Activated CD4-positive, alpha-beta T cell treated with anti-CD3 and anti-CD28 coated beads, Interleukin-2, amount 10 ng/mL, durations not matched to agents 7 days and 5 days (primary cell): ENCODE results near the gene SLC7A9. TPM values are rescaled to one million over a fixed set of nuclear protein-coding genes. Genes with fewer than 3 reads are reported as not detected.
"Not testable (repeated sequence)": the region's sequence is repeated elsewhere in the genome, so short reads cannot be mapped to it uniquely, and the experiment has no call there.

Experiments
- CTCF ChIA-PET: fragments of 350-600 bp; sonication (Branson Sonifier 250); formaldehyde crosslinking; loops from one replicate; lab custom pipeline; 2021; ENCODE audit warnings: antibody characterized with exemption; lab: Charles Lee
- POLR2A ChIA-PET: fragments of 350-600 bp; sonication (Branson Sonifier 250); formaldehyde crosslinking; loops from one replicate; lab custom pipeline; 2021; ENCODE audit warnings: antibody characterized with exemption; lab: Charles Lee
- DNase-seq: peaks from one replicate; pipeline ENCODE4 v3.0.0-alpha.2; 2020
- H3K27ac Mint-ChIP-seq: one replicate; pipeline ENCODE4 v1.8.0; 2021; ENCODE audit warnings: mild to moderate bottlenecking, moderate library complexity, mixed read lengths
- H3K27me3 Mint-ChIP-seq: one replicate; pipeline ENCODE4 v1.8.0; 2021; ENCODE audit warnings: mixed read lengths
- H3K36me3 Mint-ChIP-seq: one replicate; pipeline ENCODE4 v1.8.0; 2021; ENCODE audit warnings: low read depth, mixed read lengths
- H3K4me1 Mint-ChIP-seq: one replicate; pipeline ENCODE4 v1.8.0; 2021; ENCODE audit warnings: mixed read lengths
- H3K4me3 Mint-ChIP-seq: one replicate; pipeline ENCODE4 v1.8.0; 2021; ENCODE audit warnings: mild to moderate bottlenecking, moderate library complexity, mixed read lengths
- H3K9me3 Mint-ChIP-seq: one replicate; pipeline ENCODE4 v1.8.0; 2021; ENCODE audit warnings: mixed read lengths
- total RNA-seq, 2 experiments: library from RNA; stranded (reverse); gene quantifications; one replicate each; pipeline ENCODE4 v1.2.3, GENCODE V29; 2021

SLC7A9 gene
- total RNA-seq, 2 experiments from 2014 or later = 0.27 to 0.45 TPM

- H3K27me3 Mint-ChIP-seq, H3K27ac Mint-ChIP-seq, DNase-seq, H3K36me3 Mint-ChIP-seq, POLR2A ChIA-PET, H3K4me1 Mint-ChIP-seq, H3K4me3 Mint-ChIP-seq, H3K9me3 Mint-ChIP-seq: not testable (repeated sequence)
- CTCF ChIA-PET = interaction anchor here (0.7 kb wide), 1 partner anchor 167 kb away, joined by 3 read pairs; no protein-coding TSS in a partner anchor
These were observed 12.7 kb downstream of the SLC7A9 start for GRCh38 chr19:32856818-32857217.

- CTCF ChIA-PET = no interaction called here
- Mint-ChIP-seq H3K4me3 (no peak overlapping the region), H3K27ac (no peak overlapping the region), H3K4me1 (no peaks in the 10 kb centered on the region), H3K27me3 (peaks cover 2% of the 10 kb centered on the region), H3K36me3 (no peaks in the 10 kb centered on the region), H3K9me3 (no peaks in the 10 kb centered on the region)
- POLR2A ChIA-PET = no interaction called here
- DNase-seq = no peak
These were observed 17.4 kb downstream of the SLC7A9 start for GRCh38 chr19:32852216-32852615.

- H3K27ac Mint-ChIP-seq, CTCF ChIA-PET, H3K9me3 Mint-ChIP-seq, H3K27me3 Mint-ChIP-seq, H3K4me3 Mint-ChIP-seq, DNase-seq, POLR2A ChIA-PET, H3K4me1 Mint-ChIP-seq, H3K36me3 Mint-ChIP-seq: not testable (repeated sequence)
These were observed 21.5 kb downstream of the SLC7A9 start for GRCh38 chr19:32848035-32848434.

GRCh38 chr19:32843716-32844245 is 25.8 kb downstream of the SLC7A9 start:
- Mint-ChIP-seq H3K4me3 (no peak overlapping the region), H3K27ac (no peak overlapping the region), H3K9me3 (peaks cover 20% of the 10 kb centered on the region), H3K27me3 (peaks cover 2% of the 10 kb centered on the region), H3K4me1 (no peaks in the 10 kb centered on the region), H3K36me3 (peaks cover 3% of the 10 kb centered on the region)
- POLR2A ChIA-PET = no interaction called here
- CTCF ChIA-PET = no interaction called here
- DNase-seq = no peak

- Mint-ChIP-seq H3K9me3 (peaks cover 20% of the 10 kb centered on the region), H3K27ac (no peak overlapping the region), H3K27me3 (no peaks in the 10 kb centered on the region), H3K36me3 (peaks cover 3% of the 10 kb centered on the region), H3K4me3 (no peak overlapping the region), H3K4me1 (no peaks in the 10 kb centered on the region)
- no peak for DNase-seq
- CTCF ChIA-PET = no interaction called here
- POLR2A ChIA-PET = no interaction called here
These were observed 27.5 kb downstream of the SLC7A9 start for GRCh38 chr19:32842061-32842460.

GRCh38 chr19:32837531-32837930 is 32.0 kb downstream of the SLC7A9 start:
- Mint-ChIP-seq H3K9me3 (peaks cover 20% of the 10 kb centered on the region), H3K36me3 (peaks cover 3% of the 10 kb centered on the region), H3K27ac (no peak overlapping the region), H3K4me1 (no peaks in the 10 kb centered on the region), H3K27me3 (no peaks in the 10 kb centered on the region), H3K4me3 (no peak overlapping the region)
- no peak for DNase-seq
- ChIA-PET POLR2A (no interaction called here), CTCF (no interaction called here)

- DNase-seq, H3K4me3 Mint-ChIP-seq, CTCF ChIA-PET, H3K4me1 Mint-ChIP-seq, H3K9me3 Mint-ChIP-seq, POLR2A ChIA-PET, H3K36me3 Mint-ChIP-seq, H3K27me3 Mint-ChIP-seq, H3K27ac Mint-ChIP-seq: not testable (repeated sequence)
These were observed 36.2 kb downstream of the SLC7A9 start for GRCh38 chr19:32833388-32833787.

- H3K4me1 Mint-ChIP-seq, H3K9me3 Mint-ChIP-seq, H3K27me3 Mint-ChIP-seq, H3K27ac Mint-ChIP-seq, H3K4me3 Mint-ChIP-seq, CTCF ChIA-PET, DNase-seq, H3K36me3 Mint-ChIP-seq: not testable (repeated sequence)
- POLR2A ChIA-PET = interaction anchor here (0.6 kb wide), 1 partner anchor 12 kb away, joined by 3 read pairs; no protein-coding TSS in a partner anchor
These were observed 36.7 kb downstream of the SLC7A9 start for GRCh38 chr19:32832825-32833224.

- H3K36me3 Mint-ChIP-seq, DNase-seq, H3K9me3 Mint-ChIP-seq, H3K27me3 Mint-ChIP-seq, CTCF ChIA-PET, H3K4me3 Mint-ChIP-seq, H3K4me1 Mint-ChIP-seq, H3K27ac Mint-ChIP-seq: not testable (repeated sequence)
- POLR2A ChIA-PET = interaction anchor here (0.6 kb wide), 1 partner anchor 13 kb away, joined by 3 read pairs; no protein-coding TSS in a partner anchor
These were observed 37.5 kb downstream of the SLC7A9 start for GRCh38 chr19:32832094-32832493.

GRCh38 chr19:32831611-32832010 is 38.0 kb downstream of the SLC7A9 start:
- no peaks in the 10 kb centered on the region for H3K9me3 Mint-ChIP-seq
- ChIA-PET POLR2A (no interaction called here), CTCF (no interaction called here)
- H3K4me1 Mint-ChIP-seq = peaks cover 3% of the 10 kb centered on the region
- H3K4me3 Mint-ChIP-seq = no peak overlapping the region
- no peaks in the 10 kb centered on the region for H3K36me3 Mint-ChIP-seq
- H3K27ac Mint-ChIP-seq = no peak overlapping the region
- no peak for DNase-seq
- peaks cover 1% of the 10 kb centered on the region for H3K27me3 Mint-ChIP-seq

- Mint-ChIP-seq H3K27ac (no peak overlapping the region), H3K9me3 (no peaks in the 10 kb centered on the region), H3K4me1 (peaks cover 3% of the 10 kb centered on the region), H3K36me3 (no peaks in the 10 kb centered on the region), H3K27me3 (peaks cover 1% of the 10 kb centered on the region), H3K4me3 (no peak overlapping the region)
- ChIA-PET POLR2A (no interaction called here), CTCF (no interaction called here)
- DNase-seq = no peak
These were observed 39.1 kb downstream of the SLC7A9 start for GRCh38 chr19:32830231-32831014.

GRCh38 chr19:32829345-32829896 is 40.1 kb downstream of the SLC7A9 start:
- no peaks in the 10 kb centered on the region for H3K9me3 Mint-ChIP-seq
- CTCF ChIA-PET = interaction anchor here (0.9 kb wide), 1 partner anchor 125 kb away, joined by 3 read pairs; no protein-coding TSS in a partner anchor
- POLR2A ChIA-PET = no interaction called here
- H3K36me3 Mint-ChIP-seq = no peaks in the 10 kb centered on the region
- no peak overlapping the region for H3K4me3 Mint-ChIP-seq
- peaks cover 3% of the 10 kb centered on the region for H3K4me1 Mint-ChIP-seq
- peaks cover 8% of the 10 kb centered on the region for H3K27me3 Mint-ChIP-seq
- H3K27ac Mint-ChIP-seq = peak overlapping the region; percentile 25
- no peak for DNase-seq

- peaks cover 10% of the 10 kb centered on the region for H3K27me3 Mint-ChIP-seq
- no peak overlapping the region for H3K4me3 Mint-ChIP-seq
- H3K27ac Mint-ChIP-seq = peak overlapping the region; percentile 76
- CTCF ChIA-PET = interaction anchor here (0.9 kb wide), 1 partner anchor 126 kb away, joined by 3 read pairs; no protein-coding TSS in a partner anchor
- H3K36me3 Mint-ChIP-seq = no peaks in the 10 kb centered on the region
- no peak for DNase-seq
- no peaks in the 10 kb centered on the region for H3K9me3 Mint-ChIP-seq
- peaks cover 3% of the 10 kb centered on the region for H3K4me1 Mint-ChIP-seq
- POLR2A ChIA-PET = no interaction called here
These were observed 40.8 kb downstream of the SLC7A9 start for GRCh38 chr19:32828643-32829344.
